ENCODE results near the gene PDE10A.

GRCh38 chr6:165545806-165546205 is 117.2 kb downstream of the PDE10A start:
- TF ChIP-seq SREBF2 (CRISPR knock-in tag; IDR thresholded peaks at IDR 0.05) = no peak
- TF ChIP-seq ZFX (CRISPR knock-in tag; IDR thresholded peaks at IDR 0.05) = no peak
- no peak for TF ChIP-seq NUFIP1 (IDR thresholded peaks at IDR 0.05; ENCODE audit: partially characterized antibody)
- TF ChIP-seq, protein P1, sequence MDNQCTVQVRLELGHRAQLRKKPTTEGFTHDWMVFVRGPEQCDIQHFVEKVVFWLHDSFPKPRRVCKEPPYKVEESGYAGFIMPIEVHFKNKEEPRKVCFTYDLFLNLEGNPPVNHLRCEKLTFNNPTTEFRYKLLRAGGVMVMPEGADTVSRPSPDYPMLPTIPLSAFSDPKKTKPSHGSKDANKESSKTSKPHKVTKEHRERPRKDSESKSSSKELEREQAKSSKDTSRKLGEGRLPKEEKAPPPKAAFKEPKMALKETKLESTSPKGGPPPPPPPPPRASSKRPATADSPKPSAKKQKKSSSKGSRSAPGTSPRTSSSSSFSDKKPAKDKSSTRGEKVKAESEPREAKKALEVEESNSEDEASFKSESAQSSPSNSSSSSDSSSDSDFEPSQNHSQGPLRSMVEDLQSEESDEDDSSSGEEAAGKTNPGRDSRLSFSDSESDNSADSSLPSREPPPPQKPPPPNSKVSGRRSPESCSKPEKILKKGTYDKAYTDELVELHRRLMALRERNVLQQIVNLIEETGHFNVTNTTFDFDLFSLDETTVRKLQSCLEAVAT (IDR thresholded peaks at IDR 0.05) = no peak
- no peak for TF ChIP-seq EP300 (IDR thresholded peaks at IDR 0.05; ENCODE audit: low read length)
- TF ChIP-seq, protein P2, sequence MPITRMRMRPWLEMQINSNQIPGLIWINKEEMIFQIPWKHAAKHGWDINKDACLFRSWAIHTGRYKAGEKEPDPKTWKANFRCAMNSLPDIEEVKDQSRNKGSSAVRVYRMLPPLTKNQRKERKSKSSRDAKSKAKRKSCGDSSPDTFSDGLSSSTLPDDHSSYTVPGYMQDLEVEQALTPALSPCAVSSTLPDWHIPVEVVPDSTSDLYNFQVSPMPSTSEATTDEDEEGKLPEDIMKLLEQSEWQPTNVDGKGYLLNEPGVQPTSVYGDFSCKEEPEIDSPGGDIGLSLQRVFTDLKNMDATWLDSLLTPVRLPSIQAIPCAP (CRISPR knock-in tag; IDR thresholded peaks at IDR 0.05; ENCODE audit: borderline replicate concordance) = no peak
- TF ChIP-seq, protein P3, sequence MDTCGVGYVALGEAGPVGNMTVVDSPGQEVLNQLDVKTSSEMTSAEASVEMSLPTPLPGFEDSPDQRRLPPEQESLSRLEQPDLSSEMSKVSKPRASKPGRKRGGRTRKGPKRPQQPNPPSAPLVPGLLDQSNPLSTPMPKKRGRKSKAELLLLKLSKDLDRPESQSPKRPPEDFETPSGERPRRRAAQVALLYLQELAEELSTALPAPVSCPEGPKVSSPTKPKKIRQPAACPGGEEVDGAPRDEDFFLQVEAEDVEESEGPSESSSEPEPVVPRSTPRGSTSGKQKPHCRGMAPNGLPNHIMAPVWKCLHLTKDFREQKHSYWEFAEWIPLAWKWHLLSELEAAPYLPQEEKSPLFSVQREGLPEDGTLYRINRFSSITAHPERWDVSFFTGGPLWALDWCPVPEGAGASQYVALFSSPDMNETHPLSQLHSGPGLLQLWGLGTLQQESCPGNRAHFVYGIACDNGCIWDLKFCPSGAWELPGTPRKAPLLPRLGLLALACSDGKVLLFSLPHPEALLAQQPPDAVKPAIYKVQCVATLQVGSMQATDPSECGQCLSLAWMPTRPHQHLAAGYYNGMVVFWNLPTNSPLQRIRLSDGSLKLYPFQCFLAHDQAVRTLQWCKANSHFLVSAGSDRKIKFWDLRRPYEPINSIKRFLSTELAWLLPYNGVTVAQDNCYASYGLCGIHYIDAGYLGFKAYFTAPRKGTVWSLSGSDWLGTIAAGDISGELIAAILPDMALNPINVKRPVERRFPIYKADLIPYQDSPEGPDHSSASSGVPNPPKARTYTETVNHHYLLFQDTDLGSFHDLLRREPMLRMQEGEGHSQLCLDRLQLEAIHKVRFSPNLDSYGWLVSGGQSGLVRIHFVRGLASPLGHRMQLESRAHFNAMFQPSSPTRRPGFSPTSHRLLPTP (IDR thresholded peaks at IDR 0.05; ENCODE audit: borderline replicate concordance, extremely low read depth, insufficient read length) = no peak
- no peak for TF ChIP-seq ZNF124 (CRISPR knock-in tag; IDR thresholded peaks at IDR 0.05)
- no peak for TF ChIP-seq BRCA1 (IDR thresholded peaks at IDR 0.05)
- TF ChIP-seq BRCA1 (CRISPR knock-in tag; IDR thresholded peaks at IDR 0.05) = no peak
- TF ChIP-seq SPI1 (IDR thresholded peaks at IDR 0.05; ENCODE audit: borderline replicate concordance, low read depth, low read length) = no peak
- no peak for TF ChIP-seq EZH2 (IDR thresholded peaks at IDR 0.05; ENCODE audit: borderline replicate concordance, low read depth, low read length)
- TF ChIP-seq TCF7L2 (IDR thresholded peaks at IDR 0.05; ENCODE audit: low read depth, low read length) = no peak
- no peak for TF ChIP-seq CHD1 (IDR thresholded peaks at IDR 0.05; ENCODE audit: low read length)
